HEK293 (cell line): ENCODE measurements around the gene BTD.

ENCODE experiments used
- TCF7L2 ChIP-seq: IDR thresholded peaks from 2 replicates; pipeline ENCODE4 v1.6.1; 2011; ENCODE audit warnings: low read depth, mild to moderate bottlenecking, inconsistent platforms, low read length, moderate library complexity, borderline replicate concordance
- ZNF274 ChIP-seq, 2 experiments: fragments of 200-500 bp in 1 of 2; fragments of 450-650 bp in 1 of 2; sonication (Bioruptor generic) in 1 of 2; formaldehyde crosslinking in 1 of 2; IDR thresholded peaks; 2 replicates each; pipeline versions ENCODE4 v1.5.1 to v1.6.1; 2014 to 2016; ENCODE audit warnings: borderline replicate concordance in 1 of 2, inconsistent platforms in 1 of 2, low read length in 1 of 2, missing biosample characterization in 1 of 2, missing genetic modification characterization in 1 of 2
- ZNF660 ChIP-seq: fragments of 450-650 bp; IDR thresholded peaks from 2 replicates; pipeline ENCODE4 v1.5.1; 2018; ENCODE audit warnings: missing biosample characterization, mild to moderate bottlenecking, missing genetic modification characterization
- TF ChIP-seq, protein P1 (sequence below): fragments of 450-650 bp; formaldehyde crosslinking; IDR thresholded peaks from 2 replicates; pipeline ENCODE4 v1.5.1; 2016; ENCODE audit warnings: missing biosample characterization, missing genetic modification characterization
- TF ChIP-seq, protein P2 (sequence below): fragments of 450-650 bp; formaldehyde crosslinking; IDR thresholded peaks from 2 replicates; pipeline ENCODE4 v1.5.1; 2016; ENCODE audit warnings: missing biosample characterization, missing genetic modification characterization

DNA sequence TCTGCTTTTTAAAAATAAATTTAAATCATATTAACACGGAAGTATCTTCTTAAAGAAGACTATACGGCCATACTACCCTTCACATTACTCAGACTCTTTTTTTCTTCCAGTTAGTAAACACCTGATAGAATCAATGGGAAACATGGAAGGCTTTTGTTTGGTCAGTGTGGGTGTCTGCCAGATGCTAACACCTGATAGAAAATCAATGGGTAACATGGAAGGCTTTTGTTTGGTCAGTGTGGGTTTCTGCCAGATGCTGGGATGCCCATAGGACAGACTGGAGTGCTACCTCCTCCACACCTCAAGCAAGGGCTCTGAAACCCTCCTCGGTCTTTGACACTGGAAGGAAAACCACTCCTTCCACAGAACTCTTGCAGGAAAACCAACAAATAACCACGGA lies 29.4 kb upstream of the BTD start:
- TF ChIP-seq TCF7L2 (no peak), ZNF274 (IDR thresholded peaks at IDR 0.05; ENCODE audit: low read length) (no peak), ZNF274 (tag by site-specific recombination; IDR thresholded peaks at IDR 0.05; ENCODE audit: borderline replicate concordance) (no peak), ZNF660 (no peak)
- TF ChIP-seq, protein P1, sequence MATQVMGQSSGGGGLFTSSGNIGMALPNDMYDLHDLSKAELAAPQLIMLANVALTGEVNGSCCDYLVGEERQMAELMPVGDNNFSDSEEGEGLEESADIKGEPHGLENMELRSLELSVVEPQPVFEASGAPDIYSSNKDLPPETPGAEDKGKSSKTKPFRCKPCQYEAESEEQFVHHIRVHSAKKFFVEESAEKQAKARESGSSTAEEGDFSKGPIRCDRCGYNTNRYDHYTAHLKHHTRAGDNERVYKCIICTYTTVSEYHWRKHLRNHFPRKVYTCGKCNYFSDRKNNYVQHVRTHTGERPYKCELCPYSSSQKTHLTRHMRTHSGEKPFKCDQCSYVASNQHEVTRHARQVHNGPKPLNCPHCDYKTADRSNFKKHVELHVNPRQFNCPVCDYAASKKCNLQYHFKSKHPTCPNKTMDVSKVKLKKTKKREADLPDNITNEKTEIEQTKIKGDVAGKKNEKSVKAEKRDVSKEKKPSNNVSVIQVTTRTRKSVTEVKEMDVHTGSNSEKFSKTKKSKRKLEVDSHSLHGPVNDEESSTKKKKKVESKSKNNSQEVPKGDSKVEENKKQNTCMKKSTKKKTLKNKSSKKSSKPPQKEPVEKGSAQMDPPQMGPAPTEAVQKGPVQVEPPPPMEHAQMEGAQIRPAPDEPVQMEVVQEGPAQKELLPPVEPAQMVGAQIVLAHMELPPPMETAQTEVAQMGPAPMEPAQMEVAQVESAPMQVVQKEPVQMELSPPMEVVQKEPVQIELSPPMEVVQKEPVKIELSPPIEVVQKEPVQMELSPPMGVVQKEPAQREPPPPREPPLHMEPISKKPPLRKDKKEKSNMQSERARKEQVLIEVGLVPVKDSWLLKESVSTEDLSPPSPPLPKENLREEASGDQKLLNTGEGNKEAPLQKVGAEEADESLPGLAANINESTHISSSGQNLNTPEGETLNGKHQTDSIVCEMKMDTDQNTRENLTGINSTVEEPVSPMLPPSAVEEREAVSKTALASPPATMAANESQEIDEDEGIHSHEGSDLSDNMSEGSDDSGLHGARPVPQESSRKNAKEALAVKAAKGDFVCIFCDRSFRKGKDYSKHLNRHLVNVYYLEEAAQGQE = no peak
- TF ChIP-seq, protein P2, sequence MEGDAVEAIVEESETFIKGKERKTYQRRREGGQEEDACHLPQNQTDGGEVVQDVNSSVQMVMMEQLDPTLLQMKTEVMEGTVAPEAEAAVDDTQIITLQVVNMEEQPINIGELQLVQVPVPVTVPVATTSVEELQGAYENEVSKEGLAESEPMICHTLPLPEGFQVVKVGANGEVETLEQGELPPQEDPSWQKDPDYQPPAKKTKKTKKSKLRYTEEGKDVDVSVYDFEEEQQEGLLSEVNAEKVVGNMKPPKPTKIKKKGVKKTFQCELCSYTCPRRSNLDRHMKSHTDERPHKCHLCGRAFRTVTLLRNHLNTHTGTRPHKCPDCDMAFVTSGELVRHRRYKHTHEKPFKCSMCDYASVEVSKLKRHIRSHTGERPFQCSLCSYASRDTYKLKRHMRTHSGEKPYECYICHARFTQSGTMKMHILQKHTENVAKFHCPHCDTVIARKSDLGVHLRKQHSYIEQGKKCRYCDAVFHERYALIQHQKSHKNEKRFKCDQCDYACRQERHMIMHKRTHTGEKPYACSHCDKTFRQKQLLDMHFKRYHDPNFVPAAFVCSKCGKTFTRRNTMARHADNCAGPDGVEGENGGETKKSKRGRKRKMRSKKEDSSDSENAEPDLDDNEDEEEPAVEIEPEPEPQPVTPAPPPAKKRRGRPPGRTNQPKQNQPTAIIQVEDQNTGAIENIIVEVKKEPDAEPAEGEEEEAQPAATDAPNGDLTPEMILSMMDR = no peak
